NOMO-1 treated with dmso at 0.1 percent for 144 hours (cell line): ENCODE results near the gene SLC19A2.

Source experiments
- DNase-seq: peaks from one replicate; lab custom pipeline; 2025; ENCODE audit not compliant: unreplicated experiment; lab: John Stamatoyannopoulos, UW

SLC19A2 gene

DNA sequence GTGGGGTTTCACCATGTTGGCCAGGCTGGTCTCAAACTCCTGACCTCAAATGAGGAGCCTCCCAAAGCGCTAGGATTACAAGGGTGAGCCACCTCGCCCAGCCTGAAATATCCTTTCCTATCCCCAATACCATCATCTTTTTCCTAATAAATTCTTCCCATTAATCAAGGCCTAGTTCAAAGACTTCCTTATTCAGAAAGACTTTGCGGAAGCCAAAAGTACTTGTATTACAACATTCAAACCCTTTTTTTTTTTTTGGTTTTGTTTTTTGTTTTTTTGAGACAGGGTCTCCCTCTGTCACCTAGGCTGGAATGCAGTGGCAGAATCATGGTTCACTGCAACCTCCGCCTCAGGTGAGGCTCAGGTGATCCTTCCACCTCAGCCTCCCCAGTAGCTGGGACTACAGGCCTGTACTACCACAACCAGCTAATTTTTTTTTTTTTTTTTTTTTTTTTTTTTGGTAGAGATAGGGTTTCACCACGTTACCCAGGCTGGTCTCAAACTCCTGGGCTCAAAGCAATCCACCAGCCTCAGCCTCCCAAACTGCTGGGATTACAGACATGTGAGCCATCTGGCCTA is 7.6 kb downstream of the SLC19A2 start:
- no peak for DNase-seq

- no peak for DNase-seq
These were observed 9.8 kb downstream of the SLC19A2 start for GRCh38 chr1:169475806-169476387.

DNA sequence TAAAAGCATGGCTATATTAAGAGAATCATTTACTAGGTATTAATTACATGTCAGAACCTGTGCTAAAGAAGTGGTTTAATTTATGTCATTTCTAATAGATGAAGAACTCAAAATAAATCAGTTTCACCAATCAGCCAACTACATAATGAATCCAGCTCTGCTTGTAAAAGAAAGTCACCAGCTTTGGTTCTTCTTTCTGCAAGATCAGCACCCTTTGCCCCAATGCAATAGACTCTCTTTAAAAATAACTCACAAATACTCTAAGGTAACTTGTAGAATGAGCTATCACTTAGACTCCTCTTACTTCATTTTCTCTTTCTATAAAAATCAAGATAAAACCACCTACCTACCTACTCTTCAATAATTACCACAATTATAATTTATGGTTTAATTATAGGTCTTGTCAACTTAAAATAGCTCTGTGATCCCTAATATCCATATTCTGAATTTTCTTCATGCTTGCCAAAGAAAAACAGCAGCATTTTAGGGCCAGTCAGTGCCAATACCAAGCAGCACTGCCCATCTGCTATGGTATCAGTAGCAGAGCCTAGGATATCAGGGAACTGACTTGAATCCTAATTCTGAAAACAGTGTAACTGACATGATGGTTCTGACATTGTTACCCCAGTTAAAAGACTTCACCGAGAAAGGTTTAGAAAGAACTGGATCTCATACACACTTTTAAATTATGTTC is 11.3 kb downstream of the SLC19A2 start:
- no peak for DNase-seq

DNA sequence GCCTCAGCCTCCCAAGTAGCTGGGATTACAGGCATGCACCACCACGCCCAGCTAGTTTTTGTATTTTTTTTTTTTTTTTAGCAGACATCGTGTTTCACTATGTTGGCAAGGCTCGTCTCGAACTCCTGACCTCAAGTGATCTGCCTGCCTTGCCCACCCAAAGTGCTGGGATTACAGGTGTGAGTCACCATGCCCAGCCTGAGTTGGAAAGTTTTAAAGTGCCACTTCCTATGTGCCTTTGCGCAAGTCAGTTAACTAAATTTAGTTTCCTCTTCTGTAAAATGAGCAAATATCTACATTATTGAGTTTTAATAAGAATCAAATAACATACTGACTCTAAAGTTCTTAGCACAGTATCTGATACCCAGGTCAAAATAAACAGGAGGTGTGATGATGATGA is 12.4 kb downstream of the SLC19A2 start:
- DNase-seq: no peak

DNA sequence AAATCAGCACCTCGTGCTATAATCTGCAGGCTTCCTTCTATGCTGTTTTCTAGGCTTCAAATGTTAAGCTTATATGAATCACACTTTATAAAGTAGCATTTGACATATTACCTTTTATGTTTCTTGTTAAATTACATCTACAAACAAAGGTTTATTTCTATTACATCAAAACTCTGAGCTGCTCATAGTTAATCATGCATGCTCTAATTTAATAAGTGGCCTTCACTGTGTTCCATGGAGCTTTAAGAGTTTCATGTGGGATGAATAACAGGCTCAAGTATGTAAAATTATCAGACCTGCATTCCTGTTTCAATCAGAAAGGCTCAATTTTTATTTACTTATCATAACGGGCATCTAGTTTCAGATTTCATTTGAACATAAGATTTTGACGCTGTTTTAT is 13.0 kb downstream of the SLC19A2 start:
- no peak for DNase-seq

GRCh38 chr1:169468982-169469381 is 16.8 kb downstream of the SLC19A2 start:
- no peak for DNase-seq

GRCh38 chr1:169466259-169467230 is 19.2 kb downstream of the SLC19A2 start:
- no peak for DNase-seq

DNA sequence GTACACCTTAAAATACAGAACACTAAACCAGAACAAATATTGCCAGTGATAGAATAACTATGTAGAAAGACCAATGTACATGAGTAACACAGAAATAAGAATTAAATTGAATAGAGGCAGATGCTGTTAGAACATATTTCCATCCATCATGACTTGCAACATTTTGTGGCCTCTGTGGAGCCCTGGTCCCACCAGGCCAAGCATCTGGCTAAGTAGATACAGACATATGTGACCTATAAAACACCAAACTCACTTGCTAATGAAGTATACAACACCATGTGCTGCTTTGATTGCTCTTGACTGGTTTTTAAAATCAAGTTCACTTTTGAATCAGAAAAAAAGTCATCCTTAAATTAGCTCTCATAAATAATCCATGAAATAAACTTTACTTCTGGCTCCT is 20.5 kb downstream of the SLC19A2 start:
- DNase-seq: no peak

DNA sequence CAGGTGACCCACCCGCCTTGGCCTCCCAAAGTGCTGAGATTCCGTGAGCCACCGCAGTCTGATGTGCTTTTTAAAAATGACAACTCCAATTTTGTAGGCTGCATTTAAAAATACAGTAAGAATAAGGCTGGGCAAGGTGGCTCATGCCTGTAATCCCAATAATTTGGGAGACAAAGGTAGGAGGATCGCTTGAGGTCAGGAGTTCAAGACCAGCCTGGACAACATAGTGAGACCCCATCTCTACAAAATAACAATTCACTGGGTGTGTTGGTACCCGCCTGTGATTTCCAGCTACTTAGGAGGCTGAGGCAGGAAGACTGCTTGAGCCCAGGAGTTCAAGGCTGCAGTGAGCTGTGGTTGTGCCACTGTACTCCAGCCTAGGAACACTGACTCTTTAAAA is 23.4 kb downstream of the SLC19A2 start:
- no peak for DNase-seq

DNA sequence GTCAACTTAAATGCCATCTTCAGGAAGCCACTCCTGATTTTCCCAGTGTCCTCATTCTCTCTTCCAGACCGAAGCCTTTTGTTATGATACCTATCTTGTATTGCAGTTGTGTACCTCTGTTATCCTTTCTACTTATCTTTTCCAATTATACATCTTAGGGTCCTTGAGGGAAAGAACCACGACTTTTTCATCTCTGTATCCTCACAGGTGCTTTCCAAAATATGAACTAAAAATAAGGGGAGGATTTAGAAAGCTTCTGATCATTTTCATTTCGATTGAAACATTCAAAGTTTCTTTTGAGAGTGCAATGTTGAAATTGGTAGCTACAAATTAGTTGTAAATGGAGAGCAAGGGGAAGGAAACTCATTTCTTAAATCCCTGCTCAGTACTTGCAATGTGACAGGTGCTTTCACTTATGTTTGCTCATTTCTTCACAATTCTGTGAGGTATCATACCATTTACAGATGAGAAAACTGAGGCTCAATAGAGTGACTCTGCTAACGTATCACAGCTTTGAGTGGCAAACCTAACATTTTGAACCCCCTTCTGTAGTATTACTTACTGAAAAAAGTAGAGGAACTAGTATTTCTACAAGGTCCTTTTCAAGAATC is 24.2 kb downstream of the SLC19A2 start:
- DNase-seq: no peak

GRCh38 chr1:169460191-169460833 is 25.4 kb downstream of the SLC19A2 start:
- DNase-seq: no peak

GRCh38 chr1:169457443-169457842 is 28.3 kb downstream of the SLC19A2 start:
- DNase-seq: no peak

GRCh38 chr1:169456029-169456428 is 29.7 kb downstream of the SLC19A2 start:
- DNase-seq: no peak

DNA sequence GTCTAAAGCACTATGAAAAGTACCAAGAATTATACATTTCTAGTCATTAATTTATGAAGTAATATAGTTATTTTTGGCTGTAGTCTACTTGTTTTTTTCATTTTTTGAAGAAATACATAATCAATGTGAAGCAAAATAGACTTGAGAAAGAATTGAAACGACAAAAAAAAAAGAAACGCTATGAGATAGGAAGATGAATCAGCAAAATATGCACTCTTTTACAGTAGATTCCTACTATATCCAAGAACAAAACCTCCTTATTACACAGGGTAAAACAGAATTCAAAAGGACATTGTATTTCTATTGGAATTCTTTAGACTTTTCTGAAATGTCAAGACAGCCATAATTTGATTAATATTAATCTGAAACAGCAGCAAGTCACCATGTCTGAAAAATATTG is 32.8 kb downstream of the SLC19A2 start:
- no peak for DNase-seq

DNA sequence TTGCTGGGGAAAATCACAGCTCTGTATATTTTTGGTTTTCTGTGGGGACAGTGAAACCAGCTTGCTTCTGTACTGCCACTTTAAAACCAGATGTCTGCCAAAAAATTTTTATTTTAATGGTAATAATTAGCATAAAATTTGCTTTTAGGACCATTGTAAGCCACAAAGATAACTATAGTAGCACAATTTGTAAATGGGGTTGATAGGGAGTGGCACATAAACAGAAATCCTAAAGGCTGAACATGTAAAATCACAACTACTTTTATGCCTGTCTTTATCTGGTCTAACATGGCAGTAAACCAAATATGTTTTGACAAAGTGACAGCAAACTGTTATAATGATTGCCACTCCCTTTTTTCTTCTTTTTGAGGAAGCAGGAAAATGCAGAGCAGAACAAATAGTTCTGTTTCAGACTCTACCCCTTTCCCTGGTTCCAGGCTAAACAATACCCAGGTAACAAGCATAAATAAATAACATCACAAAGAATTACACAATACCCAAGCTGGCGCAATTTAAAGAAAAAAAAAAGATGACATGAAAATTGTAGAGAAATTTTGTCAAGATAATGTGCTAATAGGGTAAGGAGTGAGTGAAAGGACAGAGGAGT is 34.4 kb downstream of the SLC19A2 start:
- no peak for DNase-seq

GRCh38 chr1:169443923-169444322 is 41.8 kb downstream of the SLC19A2 start:
- DNase-seq: no peak

DNA sequence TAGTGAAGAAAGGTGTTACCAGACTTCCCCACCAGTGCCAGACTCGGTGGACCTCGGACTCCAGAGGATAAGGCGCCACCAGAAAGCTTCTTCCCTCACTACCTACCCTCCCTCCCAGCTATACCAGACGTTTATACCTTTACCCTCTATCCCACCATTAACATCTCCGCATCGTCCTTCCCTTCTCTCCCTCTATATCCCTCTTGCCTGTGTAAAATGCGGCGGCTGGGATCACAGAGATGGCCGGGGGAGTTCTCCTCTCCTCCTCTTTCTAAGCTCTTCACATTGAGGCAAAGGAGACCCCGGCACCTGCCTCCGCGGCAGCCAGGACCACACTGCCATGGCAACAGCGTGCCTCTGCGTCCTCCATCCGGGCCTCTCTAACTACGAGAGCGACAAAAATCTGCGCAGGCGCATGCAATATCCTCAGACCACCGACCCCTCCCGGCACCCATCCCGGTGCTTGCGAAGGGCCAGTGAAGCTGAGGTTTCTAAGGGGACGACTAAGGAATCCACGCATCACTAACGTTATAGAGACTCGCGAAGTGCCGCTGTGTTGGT is 58.6 kb downstream of the SLC19A2 start, which contains the start of gene CCDC181:
CCDC181 (minus strand) TSS at position 394 of the 561 bp plus-strand sequence. CDS start 2,547 bp downstream, outside the sequence.
- no peak for DNase-seq

DNA sequence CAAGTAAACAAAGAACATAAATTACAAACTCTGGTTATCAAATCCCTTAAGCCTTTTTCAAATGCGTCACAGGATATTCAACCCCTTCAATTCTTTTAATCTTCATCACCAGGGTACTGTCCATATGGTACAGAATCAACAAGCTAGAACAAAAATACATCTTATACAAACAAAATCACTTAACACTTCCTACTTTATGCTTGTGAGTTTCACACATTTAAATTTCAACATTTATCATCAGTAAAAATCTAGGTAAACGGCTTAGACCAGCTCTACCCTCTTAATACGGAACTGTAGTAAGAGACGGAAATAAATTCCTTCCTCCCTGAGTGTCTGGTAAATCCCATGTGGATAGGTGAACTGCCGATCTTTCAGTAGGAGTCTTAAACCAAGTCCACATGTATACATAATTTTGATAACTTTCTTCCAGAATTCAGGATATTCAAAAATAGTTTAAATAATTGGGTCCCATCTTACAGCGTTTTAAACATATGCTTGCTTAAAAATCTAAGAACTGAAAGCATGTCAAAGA is 59.5 kb downstream of the SLC19A2 start:
- DNase-seq: no peak

- DNase-seq: no peak
These were observed 64.4 kb downstream of the SLC19A2 start for GRCh38 chr1:169421309-169421708.
